HCT116 (cell line): ENCODE results near the gene DBF4. TPM values are rescaled to one million over a fixed set of nuclear protein-coding genes. Genes with fewer than 3 reads are reported as not detected.
A peak's percentile ranks its signal among the peaks of the same experiment; 100 is the strongest.

ENCODE experiments used
- ATAC-seq: fragments of 200-7000 bp; cut with Tn5 transposase; 2 replicates; pipeline ENCODE4 v1.9.1; 2020; ENCODE audit warnings: mild to moderate bottlenecking, moderate library complexity
- BruUV-seq: library from RNA; stranded (reverse); fragments of 400-500 nt; replicated peaks from 2 replicates; lab custom pipeline; 2021; lab: Mats Ljungman, UMichigan
- CTCF ChIA-PET: fragments of 300-600 bp; sonication (Branson Sonifier 250); formaldehyde crosslinking; loops from one replicate; lab custom pipeline; 2021; ENCODE audit warnings: antibody characterized with exemption; lab: Charles Lee
- POLR2A ChIA-PET: fragments of 300-600, 350-600 bp; sonication (Branson Sonifier 250); formaldehyde crosslinking; loops from one replicate; lab custom pipeline; 2021; ENCODE audit warnings: antibody characterized with exemption; lab: Charles Lee
- RAD21 ChIA-PET, 2 experiments: fragments of 300-600 bp; sonication (Branson Sonifier 250); formaldehyde crosslinking; loops; one replicate each; lab custom pipeline; 2023; ENCODE audit warnings: low total read pairs in 2 of 2; ENCODE audit not compliant: uncharacterized antibody in 2 of 2, unreplicated experiment in 2 of 2, low non-redundant PET in 1 of 2; lab: Charles Lee
- DNase-seq: peaks from one replicate; pipeline ENCODE4 v3.0.0-alpha.2; 2010; ENCODE audit warnings: low read depth, low spot score
- H2AFZ ChIP-seq: fragments of 200-600 bp; shearing (Covaris generic), sonication (generic); 2 replicates; pipeline ENCODE4 v1.6.1; 2017; ENCODE audit warnings: low read depth, mixed run types, mixed read lengths, antibody characterized with exemption, low read length; ENCODE audit not compliant: poor library complexity, severe bottlenecking
- H3K27ac ChIP-seq: 2 replicates; pipeline ENCODE4 v1.5.1; 2012; ENCODE audit warnings: low read depth, low read length
- H3K27me3 ChIP-seq: fragments of 200-600 bp; sonication (generic); 2 replicates; pipeline ENCODE4 v1.6.1; 2016; ENCODE audit warnings: mixed run types, low read length, mixed read lengths; ENCODE audit not compliant: insufficient read depth
- H3K36me3 ChIP-seq, 2 experiments: fragments of 200-500 bp in 1 of 2; fragments of 200-600 bp in 1 of 2; sonication (Bioruptor generic) in 1 of 2; sonication (generic) in 1 of 2; 2 replicates each; pipeline versions ENCODE4 v1.5.1 to v1.6.1; 2014 to 2016; ENCODE audit warnings: low read length in 2 of 2, inconsistent platforms in 1 of 2, mixed read lengths in 1 of 2, mixed run types in 1 of 2; ENCODE audit not compliant: insufficient read depth in 2 of 2, control insufficient read depth in 1 of 2
- H3K4me1 ChIP-seq, 2 experiments: fragments of 200-600 bp in 1 of 2; sonication (generic) in 1 of 2; 2 replicates each; pipeline versions ENCODE4 v1.5.1 to v1.6.1; 2012 to 2017; ENCODE audit warnings: low read length in 2 of 2, inconsistent platforms in 1 of 2, mild to moderate bottlenecking in 1 of 2, mixed read lengths in 1 of 2, mixed run types in 1 of 2, moderate library complexity in 1 of 2; ENCODE audit not compliant: insufficient read depth in 2 of 2, control insufficient read depth in 1 of 2
- H3K4me2 ChIP-seq: fragments of 200-600 bp; sonication (generic); 2 replicates; pipeline ENCODE4 v1.6.1; 2017; ENCODE audit warnings: mixed run types, low read length, mixed read lengths
- H3K4me3 ChIP-seq, 2 experiments: fragments of 200-600 bp in 1 of 2; sonication (generic) in 1 of 2; replicated peaks in 1 of 2; 2 replicates each; pipeline ENCODE4 v1.5.1; 2011 to 2016; ENCODE audit warnings: low read length in 2 of 2, control low read depth in 1 of 2, low read depth in 1 of 2, mild to moderate bottlenecking in 1 of 2, mixed read lengths in 1 of 2, mixed run types in 1 of 2
- H3K79me2 ChIP-seq: fragments of 200-600 bp; sonication (generic); 2 replicates; pipeline ENCODE4 v1.6.1; 2017; ENCODE audit warnings: mild to moderate bottlenecking, mixed run types, low read length, moderate library complexity, mixed read lengths; ENCODE audit not compliant: insufficient read depth
- H3K9ac ChIP-seq: fragments of 200-600 bp; sonication (generic); 2 replicates; pipeline ENCODE4 v1.6.1; 2016; ENCODE audit warnings: low read length, mixed read lengths
- H3K9me2 ChIP-seq: fragments of 200-600 bp; sonication (generic), shearing (Covaris generic); 2 replicates; pipeline ENCODE4 v1.6.1; 2017; ENCODE audit warnings: mixed run types, mild to moderate bottlenecking, moderate library complexity; ENCODE audit not compliant: insufficient read depth
- H3K9me3 ChIP-seq, 2 experiments: fragments of 200-500 bp in 1 of 2; fragments of 200-600 bp in 1 of 2; sonication (Bioruptor generic) in 1 of 2; sonication (generic) in 1 of 2; 2 replicates each; pipeline ENCODE4 v1.6.1; 2014 to 2017; ENCODE audit warnings: low read length in 2 of 2, mixed read lengths in 2 of 2, inconsistent platforms in 1 of 2, low read depth in 1 of 2, mild to moderate bottlenecking in 1 of 2, mixed run types in 1 of 2, moderate library complexity in 1 of 2; ENCODE audit not compliant: control insufficient read depth in 1 of 2, insufficient read depth in 1 of 2
- H4K20me1 ChIP-seq: fragments of 200-600 bp; sonication (generic), shearing (Covaris generic); 2 replicates; pipeline ENCODE4 v1.6.1; 2017; ENCODE audit warnings: mixed run types, mild to moderate bottlenecking, moderate library complexity; ENCODE audit not compliant: insufficient read depth
- ATF3 ChIP-seq: IDR thresholded peaks from 2 replicates; pipeline ENCODE4 v1.6.1; 2012
- CBX3 ChIP-seq: IDR thresholded peaks from 2 replicates; pipeline ENCODE4 v1.6.1; 2012; ENCODE audit warnings: low read depth
- CEBPB ChIP-seq: IDR thresholded peaks from 2 replicates; pipeline ENCODE4 v1.6.1; 2012; ENCODE audit warnings: low read depth
- CTCF ChIP-seq, 3 experiments: fragments of 200-600 bp in 1 of 3; sonication (generic) in 1 of 3; IDR thresholded peaks in 2 of 3; conservative IDR thresholded peaks in 1 of 3; 2 replicates each; pipeline ENCODE4 v1.5.1; 2012 to 2017; ENCODE audit warnings: low read depth in 2 of 3, low read length in 2 of 3, antibody characterized with exemption in 1 of 3, borderline replicate concordance in 1 of 3, control low read depth in 1 of 3, mild to moderate bottlenecking in 1 of 3, mixed read lengths in 1 of 3, mixed run types in 1 of 3, moderate library complexity in 1 of 3; ENCODE audit not compliant: insufficient read depth in 1 of 3
- ELF1 ChIP-seq: IDR thresholded peaks from 2 replicates; pipeline ENCODE4 v1.6.1; 2012; ENCODE audit warnings: low read depth, borderline replicate concordance
- FOSL1 ChIP-seq: IDR thresholded peaks from 2 replicates; pipeline ENCODE4 v1.6.1; 2012; ENCODE audit warnings: low read depth
- JUND ChIP-seq: IDR thresholded peaks from 2 replicates; pipeline ENCODE4 v1.6.1; 2012
- POLR2AphosphoS5 ChIP-seq: IDR thresholded peaks from 2 replicates; pipeline ENCODE4 v1.6.1; 2011; ENCODE audit warnings: mild to moderate bottlenecking, low read depth, low read length, moderate library complexity
- SIN3A ChIP-seq: IDR thresholded peaks from 2 replicates; pipeline ENCODE4 v1.6.1; 2012; ENCODE audit warnings: low read depth
- ZBTB33 ChIP-seq: IDR thresholded peaks from 2 replicates; pipeline ENCODE4 v1.6.1; 2011; ENCODE audit warnings: mild to moderate bottlenecking, low read length, moderate library complexity; ENCODE audit not compliant: insufficient replicate concordance; ENCODE audit errors: extremely low read depth
- ZFX ChIP-seq: fragments of 450-650 bp; IDR thresholded peaks from 2 replicates; pipeline ENCODE4 v1.6.1; 2017
- ZNF274 ChIP-seq: fragments of 200-500 bp; sonication (Bioruptor generic); IDR thresholded peaks from 2 replicates; pipeline ENCODE4 v1.6.1; 2014; ENCODE audit warnings: mild to moderate bottlenecking, low read depth, low read length, inconsistent platforms
- intact Hi-C: fragments of 100-400 bp; cut with micrococcal nuclease; formaldehyde crosslinking; loops from 2 replicates; pipeline ENCODE4 v1.10.0; 2022
- total RNA-seq: library from RNA; stranded (reverse); gene quantifications from one replicate; pipeline ENCODE4 v1.2.1, GENCODE V29; 2021; ENCODE audit not compliant: unreplicated experiment

The DBF4 gene
- total RNA-seq, 1 experiment from 2014 or later = 62.2 TPM

- Histone ChIP-seq H3K4me1 (peaks cover 0 to 7% of the 10 kb centered on the region in 2 experiments; a peak in 2 of 4 replicates), H2AFZ (no peak overlapping the region)
- ATAC-seq = no peak
- POLR2A ChIA-PET = no interaction called here
- TF ChIP-seq FOSL1 (no peak), JUND (no peak; the same call in 1 of the 2 replicates), ELF1 (no peak), CEBPB (no peak), ZBTB33 (no peak), POLR2AphosphoS5 (no peak), ZFX (no peak), CBX3 (no peak), ATF3 (no peak), ZNF274 (no peak), SIN3A (no peak), CTCF (IDR thresholded peaks at IDR 0.05 in 2 of 3, conservative IDR thresholded peaks at IDR 0.05 in 1 of 3; ENCODE audit: borderline replicate concordance in 1 of 3, insufficient read depth in 1 of 3, low read depth in 2 of 3, low read length in 2 of 3) (no peak)
- TF ChIP-seq, all 23 proteins: peak for 0
- H4K20me1 ChIP-seq = no peaks in the 10 kb centered on the region
- H3K79me2 ChIP-seq = peaks cover 4% of the 10 kb centered on the region; the same call in 1 of the 2 replicates
- no peaks in the 10 kb centered on the region for H3K9me2 ChIP-seq
- H3K36me3 ChIP-seq = peaks cover 2 to 22% of the 10 kb centered on the region in 2 experiments; a peak in 3 of 4 replicates
- peak overlapping the region; percentile 21 for H3K4me2 ChIP-seq
- no peak for DNase-seq
- H3K9me3 ChIP-seq = no peaks in the 10 kb centered on the region
- ChIA-PET CTCF (no interaction called here), RAD21 (no interaction called here)
- no peaks in the 10 kb centered on the region for H3K27me3 ChIP-seq
- BruUV-seq = no TSS peak
- H3K4me3 ChIP-seq = no peak overlapping the region
- intact Hi-C loops = no loop called here
- no peak overlapping the region for H3K27ac ChIP-seq
- H3K9ac ChIP-seq = no peak overlapping the region
These were observed 22.9 kb upstream of the DBF4 start for GRCh38 chr7:87853237-87853864.
